Keratinocyte (primary cell): Measurements from ENCODE around the gene ANKS6. TPM values are rescaled to one million over a fixed set of nuclear protein-coding genes. Genes with fewer than 3 reads are reported as not detected.

Source experiments
- DNase-seq: peaks from one replicate; pipeline ENCODE4 v3.0.0-alpha.2; 2011; ENCODE audit warnings: low read depth, missing footprints, low spot score
- FAIRE-seq: peaks from 2 replicates; lab custom pipeline; 2011; peaks lifted over from hg19 to GRCh38; lab: Jason Lieb, UNC
- H2AFZ ChIP-seq: 2 replicates; pipeline ENCODE4 v1.6.0; 2012; ENCODE audit warnings: low read length, control low read depth, inconsistent platforms; ENCODE audit not compliant: control insufficient read depth
- H3K27ac ChIP-seq: 2 replicates; pipeline ENCODE4 v1.5.1; 2011; ENCODE audit warnings: low read length; ENCODE audit not compliant: control insufficient read depth, insufficient read depth
- H3K27me3 ChIP-seq: 3 replicates; pipeline ENCODE4 v1.6.0; 2011; ENCODE audit warnings: low read length; ENCODE audit not compliant: control insufficient read depth, insufficient read depth; ENCODE audit errors: extremely low read depth
- H3K36me3 ChIP-seq, 2 experiments: 2 replicates in 1 of 2; 3 replicates in 1 of 2; pipeline ENCODE4 v1.5.1; 2011; ENCODE audit warnings: low read length in 2 of 2, mild to moderate bottlenecking in 1 of 2; ENCODE audit not compliant: control insufficient read depth in 2 of 2, insufficient read depth in 2 of 2; ENCODE audit errors: extremely low read depth in 1 of 2
- H3K4me1 ChIP-seq: 3 replicates; pipeline ENCODE4 v1.5.1; 2011; ENCODE audit warnings: low read length; ENCODE audit not compliant: control insufficient read depth, insufficient read depth; ENCODE audit errors: extremely low read depth
- H3K4me2 ChIP-seq: 3 replicates; pipeline ENCODE4 v1.6.0; 2011; ENCODE audit warnings: low read depth, low read length; ENCODE audit not compliant: control insufficient read depth, insufficient read depth; ENCODE audit errors: extremely low read depth
- H3K4me3 ChIP-seq, 3 experiments: fragments of 200-600 bp in 1 of 3; sonication (generic) in 1 of 3; 2 replicates in 2 of 3; 3 replicates in 1 of 3; pipeline ENCODE4 v1.5.1; 2011 to 2016; ENCODE audit warnings: low read length in 3 of 3, mild to moderate bottlenecking in 3 of 3, control low read depth in 2 of 3, inconsistent platforms in 1 of 3, low read depth in 1 of 3, mixed read lengths in 1 of 3, mixed run types in 1 of 3, moderate library complexity in 1 of 3; ENCODE audit not compliant: control insufficient read depth in 2 of 3, insufficient read depth in 2 of 3; ENCODE audit errors: extremely low read depth in 1 of 3
- H3K79me2 ChIP-seq: 2 replicates; pipeline ENCODE4 v1.6.0; 2012; ENCODE audit warnings: low read length; ENCODE audit not compliant: control insufficient read depth, insufficient read depth
- H3K9ac ChIP-seq: 3 replicates; pipeline ENCODE4 v1.6.0; 2011; ENCODE audit warnings: low read length; ENCODE audit not compliant: control insufficient read depth, insufficient read depth; ENCODE audit errors: extremely low read depth
- H3K9me1 ChIP-seq: 3 replicates; pipeline ENCODE4 v1.6.0; 2011; ENCODE audit warnings: low read length; ENCODE audit not compliant: control insufficient read depth, insufficient read depth; ENCODE audit errors: extremely low read depth
- H3K9me3 ChIP-seq: 2 replicates; pipeline ENCODE4 v1.5.1; 2012; ENCODE audit warnings: low read depth, low read length; ENCODE audit not compliant: control insufficient read depth
- H4K20me1 ChIP-seq: 3 replicates; pipeline ENCODE4 v1.6.0; 2011; ENCODE audit warnings: low read length; ENCODE audit not compliant: control insufficient read depth, insufficient read depth; ENCODE audit errors: extremely low read depth
- EZH2 ChIP-seq: IDR thresholded peaks from one replicate; pipeline ENCODE4 v1.6.1; 2012; ENCODE audit warnings: inconsistent platforms, mild to moderate bottlenecking, low read length, moderate library complexity
- dilution Hi-C: fragments of 300-500 bp; cut with MboI; formaldehyde crosslinking; loops from one replicate; pipeline ENCODE4 v1.7.0; 2020; ENCODE audit warnings: low sequenced_read_pairs; ENCODE audit not compliant: extremely low pct_ligation_motif_present
- polyA plus RNA-seq, 5 experiments: library from polyadenylated mRNA; depleted of rRNA in 3 of 5; stranded (reverse) in 3 of 5; stranded (forward) in 1 of 5; unstranded in 1 of 5; fragments of >200 nt; gene quantifications; 1 replicate in 1 of 5; 2 replicates in 3 of 5; 3 replicates in 1 of 5; pipeline versions ENCODE4 v1.2.1 to v1.2.3, GENCODE V29; 2011 to 2012; ENCODE audit warnings: missing spikeins in 2 of 5, low read depth in 1 of 5, low replicate concordance in 1 of 5
- TF ChIP-seq, protein P1 (sequence below), 3 experiments: IDR thresholded peaks in 1 of 3; conservative IDR thresholded peaks in 1 of 3; optimal IDR thresholded peaks in 1 of 3; 2 replicates in 2 of 3; 3 replicates in 1 of 3; pipeline versions ENCODE3 to v1.5.1; 2011; ENCODE audit warnings: low read length in 3 of 3, mild to moderate bottlenecking in 3 of 3, moderate library complexity in 2 of 3, control low read depth in 1 of 3, inconsistent platforms in 1 of 3; ENCODE audit not compliant: insufficient read depth in 2 of 3; ENCODE audit errors: extremely low read depth in 1 of 3

The ANKS6 gene
- polyA plus RNA-seq, 1 donor (not counting 4 experiments of a cell fraction or from before 2014, with no cell fraction given), result 13.5 TPM

DNA sequence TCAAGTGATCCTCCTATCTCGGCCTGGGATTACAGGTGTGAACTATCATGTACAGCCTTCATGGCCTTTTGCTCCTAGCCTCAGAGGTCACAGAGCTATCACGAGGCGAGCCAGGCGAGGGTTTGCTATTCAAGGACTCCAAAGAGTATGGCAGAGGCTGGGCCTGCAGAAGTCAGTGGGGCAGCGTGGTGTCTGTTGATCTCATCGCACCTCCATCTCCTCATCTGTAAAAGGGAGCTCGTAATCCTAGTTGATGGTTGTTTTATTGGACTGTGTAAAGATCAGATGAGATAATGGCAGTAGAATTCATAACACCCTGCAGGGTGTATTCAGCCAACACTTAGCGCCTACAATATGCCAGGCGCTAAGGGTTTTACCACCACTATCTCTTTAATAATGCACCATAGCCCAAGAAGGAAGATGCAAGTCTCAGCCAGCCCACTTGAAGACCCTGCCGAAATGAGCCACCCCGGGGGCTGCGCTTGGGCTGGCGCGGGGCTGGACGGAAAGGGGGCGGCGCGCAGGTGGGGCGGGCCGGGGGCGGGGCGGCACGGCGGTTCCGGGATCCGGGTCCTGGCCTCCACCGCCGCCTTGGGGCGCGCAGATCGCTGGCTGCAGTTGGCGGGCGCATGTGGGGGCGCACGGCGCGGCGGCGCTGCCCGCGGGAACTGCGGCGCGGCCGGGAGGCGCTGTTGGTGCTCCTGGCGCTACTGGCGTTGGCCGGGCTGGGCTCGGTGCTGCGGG, 10.9 kb upstream of the ANKS6 start, which contains the start of gene GALNT12:
Gene GALNT12, plus strand, starts transcription at position 601 of the 744 bp plus-strand sequence. Its CDS starts 29 bp downstream, at position 630.
- Histone ChIP-seq H3K27me3 (no peaks in the 10 kb centered on the region), H3K36me3 (no peaks in the 10 kb centered on the region), H3K79me2 (no peaks in the 10 kb centered on the region), H3K9me3 (no peaks in the 10 kb centered on the region), H4K20me1 (no peaks in the 10 kb centered on the region), H3K4me3 (peak within 1 kb of the TSS; percentile 37 to 75 (median 75)), H3K4me1 (peaks cover 35% of the 10 kb centered on the region), H3K27ac (no peak within 1 kb of the TSS), H3K4me2 (peak within 1 kb of the TSS; percentile 83), H2AFZ (peak within 1 kb of the TSS; percentile 27), H3K9me1 (no peaks in the 10 kb centered on the region), H3K9ac (peak within 1 kb of the TSS; percentile 47)
- dilution Hi-C loops, result no loop called here
- no peak for FAIRE-seq
- DNase-seq, result no peak
- TF ChIP-seq, protein P1, sequence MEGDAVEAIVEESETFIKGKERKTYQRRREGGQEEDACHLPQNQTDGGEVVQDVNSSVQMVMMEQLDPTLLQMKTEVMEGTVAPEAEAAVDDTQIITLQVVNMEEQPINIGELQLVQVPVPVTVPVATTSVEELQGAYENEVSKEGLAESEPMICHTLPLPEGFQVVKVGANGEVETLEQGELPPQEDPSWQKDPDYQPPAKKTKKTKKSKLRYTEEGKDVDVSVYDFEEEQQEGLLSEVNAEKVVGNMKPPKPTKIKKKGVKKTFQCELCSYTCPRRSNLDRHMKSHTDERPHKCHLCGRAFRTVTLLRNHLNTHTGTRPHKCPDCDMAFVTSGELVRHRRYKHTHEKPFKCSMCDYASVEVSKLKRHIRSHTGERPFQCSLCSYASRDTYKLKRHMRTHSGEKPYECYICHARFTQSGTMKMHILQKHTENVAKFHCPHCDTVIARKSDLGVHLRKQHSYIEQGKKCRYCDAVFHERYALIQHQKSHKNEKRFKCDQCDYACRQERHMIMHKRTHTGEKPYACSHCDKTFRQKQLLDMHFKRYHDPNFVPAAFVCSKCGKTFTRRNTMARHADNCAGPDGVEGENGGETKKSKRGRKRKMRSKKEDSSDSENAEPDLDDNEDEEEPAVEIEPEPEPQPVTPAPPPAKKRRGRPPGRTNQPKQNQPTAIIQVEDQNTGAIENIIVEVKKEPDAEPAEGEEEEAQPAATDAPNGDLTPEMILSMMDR (optimal IDR thresholded peaks at IDR 0.05 in 1 of 3, IDR thresholded peaks at IDR 0.05 in 1 of 3, conservative IDR thresholded peaks at IDR 0.05 in 1 of 3; ENCODE audit: extremely low read depth in 1 of 3, insufficient read depth in 2 of 3, low read length in 3 of 3), result peak in 1 of 3 experiments; percentile 31
- TF ChIP-seq EZH2, result no peak

DNA sequence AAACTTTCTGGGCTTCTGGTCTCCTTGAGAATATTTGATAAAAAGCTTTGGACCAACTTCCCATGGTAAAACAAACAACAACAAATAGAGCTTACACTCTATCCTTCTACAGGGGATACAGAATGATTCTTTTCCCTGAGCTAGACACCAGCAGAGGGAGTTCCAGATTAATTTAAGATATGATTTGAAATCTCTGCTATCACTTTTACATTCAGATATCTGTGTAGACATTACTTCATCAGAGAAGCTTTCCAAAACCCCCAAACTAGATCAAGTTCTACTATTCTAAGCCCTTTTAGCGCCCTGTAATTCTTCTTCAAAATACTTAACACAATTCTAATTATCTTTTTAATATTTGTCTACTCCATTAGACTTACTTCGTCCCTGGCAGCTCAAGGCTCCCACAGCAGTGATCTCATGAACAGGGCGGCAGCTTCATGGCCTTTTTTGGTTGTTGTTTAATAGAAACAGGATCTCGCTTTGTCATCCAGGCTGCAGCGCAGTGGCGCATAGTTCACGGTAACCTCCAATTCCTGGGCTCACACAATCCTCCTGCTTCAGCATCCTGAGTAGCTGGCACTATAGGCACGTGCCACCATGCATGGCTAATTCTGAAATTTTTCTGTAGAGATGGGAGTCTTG, 10.2 kb upstream of the ANKS6 start:
- H3K27ac ChIP-seq, result no peak overlapping the region
- no peak overlapping the region for H3K4me3 ChIP-seq
- DNase-seq (no peak), FAIRE-seq (no peak)
- H3K36me3 ChIP-seq, result no peaks in the 10 kb centered on the region
- no peak overlapping the region for H3K4me2 ChIP-seq
- H3K9me1 ChIP-seq, result no peaks in the 10 kb centered on the region
- H3K27me3 ChIP-seq, result no peaks in the 10 kb centered on the region
- H2AFZ ChIP-seq, result no peak overlapping the region
- H3K9ac ChIP-seq, result no peak overlapping the region
- no peaks in the 10 kb centered on the region for H3K9me3 ChIP-seq
- TF ChIP-seq, protein P1 (optimal IDR thresholded peaks at IDR 0.05 in 1 of 3, IDR thresholded peaks at IDR 0.05 in 1 of 3, conservative IDR thresholded peaks at IDR 0.05 in 1 of 3; ENCODE audit: extremely low read depth in 1 of 3, insufficient read depth in 2 of 3, low read length in 3 of 3), result peak in 1 of 3 experiments; percentile 32
- TF ChIP-seq EZH2, result no peak
- no peaks in the 10 kb centered on the region for H3K79me2 ChIP-seq
- H3K4me1 ChIP-seq, result peaks cover 39% of the 10 kb centered on the region
- H4K20me1 ChIP-seq, result no peaks in the 10 kb centered on the region
- dilution Hi-C loops, result no loop called here
